ENCODE results near the gene KRABD2.

The KRABD2 gene

GRCh38 chr17:8412089-8412488, 35.6 kb upstream of the KRABD2 start:
- no peak for TF ChIP-seq CTCF (conservative IDR thresholded peaks at IDR 0.05; ENCODE audit: low read length)
- TF ChIP-seq EZH2phosphoT487 (IDR thresholded peaks at IDR 0.05; ENCODE audit: borderline replicate concordance, low read depth, low read length), result no peak
- intact Hi-C loops (cut with micrococcal nuclease; ENCODE audit: unreplicated experiment), result no loop called here
- POLR2A ChIA-PET, result no interaction called here

GRCh38 chr17:8410883-8411238, 34.4 kb upstream of the KRABD2 start:
- BruUV-seq (replicated peaks), result no TSS peak
- POLR2A ChIA-PET, result interaction anchor here (0.6 kb wide), 1 partner anchor 288 kb away, joined by 3 read pairs; no protein-coding TSS in a partner anchor

More at GRCh38 chr17:8412089-8412488, 35.6 kb upstream of the KRABD2 start:
- no peak for DNase-seq (ENCODE audit: low spot score)
- Histone ChIP-seq H2AFZ (ENCODE audit: low read length) (no peak overlapping the region), H3K9me3 (ENCODE audit: low read length) (no peaks in the 10 kb centered on the region), H3K4me2 (ENCODE audit: low read length) (no peak overlapping the region), H3K4me3 (ENCODE audit: low read depth, low read length, poor library complexity, severe bottlenecking) (no peak overlapping the region), H3K9me2 (ENCODE audit: insufficient read depth, low read length) (no peaks in the 10 kb centered on the region), H3K27ac (ENCODE audit: low read depth, low read length, poor library complexity, severe bottlenecking) (no peak overlapping the region), H3K4me1 (ENCODE audit: insufficient read depth, low read length, poor library complexity, severe bottlenecking) (no peaks in the 10 kb centered on the region), H3K79me2 (ENCODE audit: insufficient read depth, low read depth, low read length) (no peaks in the 10 kb centered on the region), H3K36me3 (ENCODE audit: insufficient read depth, low read length) (no peaks in the 10 kb centered on the region), H4K20me1 (ENCODE audit: insufficient read depth, low read length) (no peaks in the 10 kb centered on the region)
- CTCF ChIA-PET (ENCODE audit: unreplicated experiment), result no interaction called here
- BruUV-seq (replicated peaks), result no TSS peak

More at GRCh38 chr17:8410883-8411238, 34.4 kb upstream of the KRABD2 start:
- H3K9me3 ChIP-seq (ENCODE audit: low read length), result no peaks in the 10 kb centered on the region
- H3K9me2 ChIP-seq (ENCODE audit: insufficient read depth, low read length), result no peaks in the 10 kb centered on the region
- H3K36me3 ChIP-seq (ENCODE audit: insufficient read depth, low read length), result no peaks in the 10 kb centered on the region
- H4K20me1 ChIP-seq (ENCODE audit: insufficient read depth, low read length), result no peaks in the 10 kb centered on the region
- CTCF ChIA-PET (ENCODE audit: unreplicated experiment), result no interaction called here
- intact Hi-C loops (cut with micrococcal nuclease; ENCODE audit: unreplicated experiment), result loop anchor here (1.0 kb wide), 1 partner anchor 335 kb away; no protein-coding TSS in a partner anchor
- no peak overlapping the region for H3K27ac ChIP-seq (ENCODE audit: low read depth, low read length, poor library complexity, severe bottlenecking)
- no peak overlapping the region for H3K4me2 ChIP-seq (ENCODE audit: low read length)
- H3K4me1 ChIP-seq (ENCODE audit: insufficient read depth, low read length, poor library complexity, severe bottlenecking), result no peaks in the 10 kb centered on the region
- H2AFZ ChIP-seq (ENCODE audit: low read length), result no peak overlapping the region
- no peaks in the 10 kb centered on the region for H3K79me2 ChIP-seq (ENCODE audit: insufficient read depth, low read depth, low read length)
- no peak overlapping the region for H3K4me3 ChIP-seq (ENCODE audit: low read depth, low read length, poor library complexity, severe bottlenecking)
- no peak for TF ChIP-seq EZH2phosphoT487 (IDR thresholded peaks at IDR 0.05; ENCODE audit: borderline replicate concordance, low read depth, low read length)
- TF ChIP-seq CTCF (conservative IDR thresholded peaks at IDR 0.05; ENCODE audit: low read length), result no peak
- DNase-seq (ENCODE audit: low spot score), result no peak

Measured in OCI-LY7 (cell line).